IgD-negative memory B cell (primary cell): ENCODE measurements around the gene RAD51B. TPM values are rescaled to one million over a fixed set of nuclear protein-coding genes. Genes with fewer than 3 reads are reported as not detected.

Experiments used
- H3K27ac Mint-ChIP-seq, 3 donors: one replicate each; pipeline ENCODE4 v1.8.0; 2020 to 2022; ENCODE audit warnings: mild to moderate bottlenecking in 3 of 3, mixed read lengths in 3 of 3, moderate library complexity in 1 of 3
- H3K27me3 Mint-ChIP-seq: one replicate; pipeline ENCODE4 v1.8.0; 2021; ENCODE audit warnings: mixed read lengths
- H3K36me3 Mint-ChIP-seq: one replicate; pipeline ENCODE4 v1.8.0; 2020; ENCODE audit warnings: mild to moderate bottlenecking, mixed read lengths
- H3K4me1 Mint-ChIP-seq, 3 donors: one replicate each; pipeline ENCODE4 v1.8.0; 2020 to 2022; ENCODE audit warnings: mixed read lengths in 3 of 3, mild to moderate bottlenecking in 1 of 3
- H3K4me3 Mint-ChIP-seq, 4 donors: one replicate each; pipeline ENCODE4 v1.8.0; 2020 to 2022; ENCODE audit warnings: mild to moderate bottlenecking in 4 of 4, mixed read lengths in 4 of 4, moderate library complexity in 3 of 4
- H3K9me3 Mint-ChIP-seq, 3 donors: one replicate each; pipeline ENCODE4 v1.8.0; 2020 to 2021; ENCODE audit warnings: mixed read lengths in 3 of 3, mild to moderate bottlenecking in 1 of 3
- polyA plus RNA-seq: library from polyadenylated mRNA; unstranded; fragments of 300-500 nt; fragmentation: Illumina TruSeq; gene quantifications from one replicate; pipeline ENCODE4 v1.2.3, GENCODE V29; 2021

Gene RAD51B
- polyA plus RNA-seq, 1 donor from 2014 or later: 24.9 TPM

- no peak overlapping the region for H3K27ac Mint-ChIP-seq
- no peaks in the 10 kb centered on the region for H3K27me3 Mint-ChIP-seq
- peaks cover 8% of the 10 kb centered on the region for H3K36me3 Mint-ChIP-seq
- H3K4me1 Mint-ChIP-seq: peaks cover 6 to 10% (median 8%) of the 10 kb centered on the region in 3 donors
- H3K4me3 Mint-ChIP-seq: no peak overlapping the region
- H3K9me3 Mint-ChIP-seq: no peaks in the 10 kb centered on the region
These were observed 34.1 kb downstream of the RAD51B start for GRCh38 chr14:67853715-67854114.

- no peak overlapping the region for H3K27ac Mint-ChIP-seq
- peaks cover 3 to 6% (median 6%) of the 10 kb centered on the region in 3 donors for H3K4me1 Mint-ChIP-seq
- no peaks in the 10 kb centered on the region for H3K27me3 Mint-ChIP-seq
- peaks cover 3% of the 10 kb centered on the region for H3K36me3 Mint-ChIP-seq
- H3K9me3 Mint-ChIP-seq: no peaks in the 10 kb centered on the region
- no peak overlapping the region for H3K4me3 Mint-ChIP-seq
These were observed 37.2 kb downstream of the RAD51B start for GRCh38 chr14:67856827-67857226.

- Mint-ChIP-seq H3K4me3 (no peak overlapping the region), H3K9me3 (no peaks in the 10 kb centered on the region), H3K27ac (no peak overlapping the region), H3K36me3 (peaks cover 3% of the 10 kb centered on the region), H3K27me3 (no peaks in the 10 kb centered on the region), H3K4me1 (peaks cover 3 to 6% (median 6%) of the 10 kb centered on the region in 3 donors)
These were observed 38.3 kb downstream of the RAD51B start for GRCh38 chr14:67857778-67858350.

GRCh38 chr14:67859169-67859749 is 39.7 kb downstream of the RAD51B start:
- no peak overlapping the region for H3K27ac Mint-ChIP-seq
- H3K4me3 Mint-ChIP-seq: no peak overlapping the region
- H3K27me3 Mint-ChIP-seq: no peaks in the 10 kb centered on the region
- H3K4me1 Mint-ChIP-seq: peaks cover 0 to 2% (median 0%) of the 10 kb centered on the region in 3 donors
- peaks cover 4% of the 10 kb centered on the region for H3K36me3 Mint-ChIP-seq
- H3K9me3 Mint-ChIP-seq: no peaks in the 10 kb centered on the region

GRCh38 chr14:67863223-67863622 is 43.6 kb downstream of the RAD51B start:
- Mint-ChIP-seq H3K9me3 (peaks cover 0 to 2% (median 0%) of the 10 kb centered on the region in 3 donors), H3K27me3 (no peaks in the 10 kb centered on the region), H3K27ac (no peak overlapping the region), H3K4me3 (no peak overlapping the region), H3K36me3 (peaks cover 9% of the 10 kb centered on the region), H3K4me1 (peaks cover 0 to 2% (median 0%) of the 10 kb centered on the region in 3 donors)

- H3K9me3 Mint-ChIP-seq: no peaks in the 10 kb centered on the region
- no peaks in the 10 kb centered on the region for H3K36me3 Mint-ChIP-seq
- no peak overlapping the region for H3K4me3 Mint-ChIP-seq
- H3K27me3 Mint-ChIP-seq: no peaks in the 10 kb centered on the region
- H3K4me1 Mint-ChIP-seq: no peaks in the 10 kb centered on the region
- no peak overlapping the region for H3K27ac Mint-ChIP-seq
These were observed 55.8 kb downstream of the RAD51B start for GRCh38 chr14:67875175-67876006.

- Mint-ChIP-seq H3K4me3 (no peak overlapping the region), H3K36me3 (no peaks in the 10 kb centered on the region), H3K27me3 (no peaks in the 10 kb centered on the region), H3K27ac (peak overlapping the region in 1 of 3 donors; percentile 47), H3K9me3 (no peaks in the 10 kb centered on the region), H3K4me1 (peaks cover 3 to 6% (median 5%) of the 10 kb centered on the region in 3 donors)
These were observed 59.4 kb downstream of the RAD51B start for GRCh38 chr14:67879026-67879425.

GRCh38 chr14:67881225-67881624 is 61.6 kb downstream of the RAD51B start:
- H3K27me3 Mint-ChIP-seq: no peaks in the 10 kb centered on the region
- H3K4me1 Mint-ChIP-seq: peaks cover 3 to 6% (median 5%) of the 10 kb centered on the region in 3 donors
- H3K9me3 Mint-ChIP-seq: no peaks in the 10 kb centered on the region
- H3K27ac Mint-ChIP-seq: peak overlapping the region in 1 of 3 donors; percentile 17
- H3K4me3 Mint-ChIP-seq: no peak overlapping the region
- H3K36me3 Mint-ChIP-seq: no peaks in the 10 kb centered on the region

- H3K4me3 Mint-ChIP-seq: no peak overlapping the region
- peaks cover 2% of the 10 kb centered on the region for H3K36me3 Mint-ChIP-seq
- H3K27me3 Mint-ChIP-seq: no peaks in the 10 kb centered on the region
- H3K4me1 Mint-ChIP-seq: peaks cover 3 to 6% (median 5%) of the 10 kb centered on the region in 3 donors
- no peaks in the 10 kb centered on the region for H3K9me3 Mint-ChIP-seq
- no peak overlapping the region for H3K27ac Mint-ChIP-seq
These were observed 63.5 kb downstream of the RAD51B start for GRCh38 chr14:67882986-67883555.

- no peak overlapping the region for H3K27ac Mint-ChIP-seq
These were observed 64.1 kb downstream of the RAD51B start for GRCh38 chr14:67883717-67884116.

GRCh38 chr14:67886191-67886590 is 66.6 kb downstream of the RAD51B start:
- no peak overlapping the region for H3K27ac Mint-ChIP-seq
- peaks cover 2 to 4% (median 4%) of the 10 kb centered on the region in 3 donors for H3K4me1 Mint-ChIP-seq
- H3K4me3 Mint-ChIP-seq: no peak overlapping the region
- peaks cover 2% of the 10 kb centered on the region for H3K36me3 Mint-ChIP-seq
- H3K9me3 Mint-ChIP-seq: no peaks in the 10 kb centered on the region
- H3K27me3 Mint-ChIP-seq: no peaks in the 10 kb centered on the region

More at GRCh38 chr14:67883717-67884116, 64.1 kb downstream of the RAD51B start:
- no peaks in the 10 kb centered on the region for H3K9me3 Mint-ChIP-seq
- H3K27me3 Mint-ChIP-seq: no peaks in the 10 kb centered on the region
- peaks cover 3 to 6% (median 5%) of the 10 kb centered on the region in 3 donors for H3K4me1 Mint-ChIP-seq
- H3K4me3 Mint-ChIP-seq: no peak overlapping the region
- peaks cover 2% of the 10 kb centered on the region for H3K36me3 Mint-ChIP-seq

GRCh38 chr14:67887478-67887877 is 67.9 kb downstream of the RAD51B start:
- H3K27ac Mint-ChIP-seq: peak overlapping the region in 1 of 3 donors; percentile 3
- H3K9me3 Mint-ChIP-seq: no peaks in the 10 kb centered on the region
- no peaks in the 10 kb centered on the region for H3K4me1 Mint-ChIP-seq
- H3K27me3 Mint-ChIP-seq: no peaks in the 10 kb centered on the region
- no peak overlapping the region for H3K4me3 Mint-ChIP-seq
- peaks cover 2% of the 10 kb centered on the region for H3K36me3 Mint-ChIP-seq

- Mint-ChIP-seq H3K4me3 (no peak overlapping the region), H3K27me3 (no peaks in the 10 kb centered on the region), H3K9me3 (no peaks in the 10 kb centered on the region), H3K27ac (no peak overlapping the region), H3K4me1 (no peaks in the 10 kb centered on the region), H3K36me3 (peaks cover 2% of the 10 kb centered on the region)
These were observed 69.9 kb downstream of the RAD51B start for GRCh38 chr14:67889455-67889854.

GRCh38 chr14:67892466-67893100 is 73.0 kb downstream of the RAD51B start:
- Mint-ChIP-seq H3K27me3 (no peaks in the 10 kb centered on the region), H3K4me3 (no peak overlapping the region), H3K27ac (no peak overlapping the region), H3K9me3 (no peaks in the 10 kb centered on the region), H3K36me3 (peaks cover 5% of the 10 kb centered on the region), H3K4me1 (no peaks in the 10 kb centered on the region)

- no peaks in the 10 kb centered on the region for H3K27me3 Mint-ChIP-seq
- H3K4me3 Mint-ChIP-seq: no peak overlapping the region
- peaks cover 11% of the 10 kb centered on the region for H3K36me3 Mint-ChIP-seq
- H3K9me3 Mint-ChIP-seq: peaks cover 3 to 4% (median 4%) of the 10 kb centered on the region in 3 donors
- no peak overlapping the region for H3K27ac Mint-ChIP-seq
- peaks cover 0 to 2% (median 0%) of the 10 kb centered on the region in 3 donors for H3K4me1 Mint-ChIP-seq
These were observed 80.7 kb downstream of the RAD51B start for GRCh38 chr14:67900231-67900630.
